ENCODE results near the gene MACROD2. TPM values are rescaled to one million over a fixed set of nuclear protein-coding genes. Genes with fewer than 3 reads are reported as not detected.

Gene MACROD2
- total RNA-seq, 6 experiments from 2014 or later = 0.05 to 0.57 (median 0.11) TPM; not detected in 1

GRCh38 chr20:15252304-15252703, 1257.0 kb downstream of the MACROD2 start:
- H3K4me3 Mint-ChIP-seq = no peak overlapping the region
- no peak overlapping the region for H3K27ac Mint-ChIP-seq
- peaks cover 45% of the 10 kb centered on the region for H3K9me3 Mint-ChIP-seq
- no peaks in the 10 kb centered on the region; the same call in 1 of the 2 replicates for H3K27me3 Mint-ChIP-seq (ENCODE audit: insufficient read depth)
- no peak for DNase-seq
- TF ChIP-seq, protein P1, sequence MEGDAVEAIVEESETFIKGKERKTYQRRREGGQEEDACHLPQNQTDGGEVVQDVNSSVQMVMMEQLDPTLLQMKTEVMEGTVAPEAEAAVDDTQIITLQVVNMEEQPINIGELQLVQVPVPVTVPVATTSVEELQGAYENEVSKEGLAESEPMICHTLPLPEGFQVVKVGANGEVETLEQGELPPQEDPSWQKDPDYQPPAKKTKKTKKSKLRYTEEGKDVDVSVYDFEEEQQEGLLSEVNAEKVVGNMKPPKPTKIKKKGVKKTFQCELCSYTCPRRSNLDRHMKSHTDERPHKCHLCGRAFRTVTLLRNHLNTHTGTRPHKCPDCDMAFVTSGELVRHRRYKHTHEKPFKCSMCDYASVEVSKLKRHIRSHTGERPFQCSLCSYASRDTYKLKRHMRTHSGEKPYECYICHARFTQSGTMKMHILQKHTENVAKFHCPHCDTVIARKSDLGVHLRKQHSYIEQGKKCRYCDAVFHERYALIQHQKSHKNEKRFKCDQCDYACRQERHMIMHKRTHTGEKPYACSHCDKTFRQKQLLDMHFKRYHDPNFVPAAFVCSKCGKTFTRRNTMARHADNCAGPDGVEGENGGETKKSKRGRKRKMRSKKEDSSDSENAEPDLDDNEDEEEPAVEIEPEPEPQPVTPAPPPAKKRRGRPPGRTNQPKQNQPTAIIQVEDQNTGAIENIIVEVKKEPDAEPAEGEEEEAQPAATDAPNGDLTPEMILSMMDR (IDR thresholded peaks at IDR 0.05) = no peak
- no peaks in the 10 kb centered on the region for H3K4me1 Mint-ChIP-seq (ENCODE audit: low read depth)
- no peaks in the 10 kb centered on the region for H3K36me3 Mint-ChIP-seq (ENCODE audit: low read depth)

DNA sequence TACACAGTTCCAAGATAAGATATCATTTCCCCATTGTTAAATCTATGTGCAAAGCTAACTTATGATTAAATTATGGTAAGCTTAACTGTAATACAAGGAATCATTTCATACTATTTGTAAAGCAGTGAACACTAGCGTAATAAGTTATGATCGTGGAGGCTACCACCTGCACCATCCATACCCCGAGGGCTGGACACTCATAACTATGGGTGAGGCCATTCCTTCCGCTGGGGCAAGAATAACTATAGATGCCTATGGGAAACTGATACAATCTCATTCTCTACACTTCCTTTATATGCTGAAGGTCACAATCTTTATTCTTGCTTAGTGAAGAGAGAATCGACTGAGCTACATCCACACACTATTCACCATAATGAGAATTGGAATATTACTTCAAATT, 1258.1 kb downstream of the MACROD2 start:
- TF ChIP-seq, protein P1 (IDR thresholded peaks at IDR 0.05) = no peak
- DNase-seq = no peak
- no peak overlapping the region for H3K27ac Mint-ChIP-seq
- no peak overlapping the region for H3K4me3 Mint-ChIP-seq
- H3K9me3 Mint-ChIP-seq = peaks cover 34% of the 10 kb centered on the region
- no peaks in the 10 kb centered on the region for H3K4me1 Mint-ChIP-seq (ENCODE audit: low read depth)
- H3K36me3 Mint-ChIP-seq (ENCODE audit: low read depth) = no peaks in the 10 kb centered on the region
- no peaks in the 10 kb centered on the region for H3K27me3 Mint-ChIP-seq (ENCODE audit: insufficient read depth)

GRCh38 chr20:15256676-15257568, 1261.6 kb downstream of the MACROD2 start:
- H3K4me3 Mint-ChIP-seq = no peak overlapping the region
- H3K9me3 Mint-ChIP-seq = peaks cover 18% of the 10 kb centered on the region
- H3K36me3 Mint-ChIP-seq (ENCODE audit: low read depth) = no peaks in the 10 kb centered on the region
- TF ChIP-seq, protein P1 (IDR thresholded peaks at IDR 0.05) = no peak
- no peak overlapping the region for H3K27ac Mint-ChIP-seq
- H3K27me3 Mint-ChIP-seq (ENCODE audit: insufficient read depth) = no peaks in the 10 kb centered on the region
- no peaks in the 10 kb centered on the region for H3K4me1 Mint-ChIP-seq (ENCODE audit: low read depth)
- no peak for DNase-seq

DNA sequence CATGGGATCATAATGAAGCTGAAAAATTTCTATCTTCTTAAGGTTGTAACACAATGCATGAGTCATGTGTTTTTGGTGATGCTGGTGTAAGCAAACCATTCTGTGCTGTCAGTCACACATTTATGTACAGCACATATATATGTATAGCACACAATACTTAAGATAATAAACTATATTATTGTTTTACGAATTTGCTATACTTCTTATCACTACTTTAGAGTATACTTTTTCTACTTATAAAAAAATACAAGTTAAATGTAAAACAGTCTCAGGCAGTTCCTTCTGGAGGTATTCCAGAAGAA, 1262.2 kb downstream of the MACROD2 start:
- Mint-ChIP-seq H3K27ac (no peak overlapping the region), H3K27me3 (ENCODE audit: insufficient read depth) (no peaks in the 10 kb centered on the region), H3K4me3 (no peak overlapping the region), H3K4me1 (ENCODE audit: low read depth) (no peaks in the 10 kb centered on the region), H3K36me3 (ENCODE audit: low read depth) (no peaks in the 10 kb centered on the region), H3K9me3 (peaks cover 21% of the 10 kb centered on the region)
- TF ChIP-seq, protein P1 (IDR thresholded peaks at IDR 0.05) = no peak
- no peak for DNase-seq

GRCh38 chr20:15265581-15266309, 1270.4 kb downstream of the MACROD2 start:
- Mint-ChIP-seq H3K27me3 (ENCODE audit: insufficient read depth) (no peaks in the 10 kb centered on the region), H3K4me1 (ENCODE audit: low read depth) (no peaks in the 10 kb centered on the region), H3K4me3 (no peak overlapping the region)

More at GRCh38 chr20:15265581-15266309, 1270.4 kb downstream of the MACROD2 start:
- peaks cover 58% of the 10 kb centered on the region for H3K9me3 Mint-ChIP-seq
- no peak for DNase-seq
- TF ChIP-seq, protein P1 (IDR thresholded peaks at IDR 0.05) = no peak
- 0 out of 2 replicates have a peak, but pooled peaks cover 5% of the 10 kb centered on the region for H3K36me3 Mint-ChIP-seq (ENCODE audit: low read depth)
- H3K27ac Mint-ChIP-seq = no peak overlapping the region
